Vagina (tissue), 2 donors: ENCODE data around the gene MAFF.

Experiments used
- CTCF ChIP-seq, 3 experiments: fragments of 450-650 bp in 2 of 3; fragments of 200-600 bp in 1 of 3; sonication (generic) in 1 of 3; IDR thresholded peaks; one replicate each; pipeline ENCODE4 v1.5.1; 2017 to 2019; ENCODE audit warnings: antibody characterized with exemption in 3 of 3, mild to moderate bottlenecking in 2 of 3, moderate library complexity in 2 of 3
- POLR2A ChIP-seq, 2 donors: fragments of 450-650 bp; IDR thresholded peaks; one replicate each; pipeline ENCODE4 v1.6.1; 2017; ENCODE audit warnings: antibody characterized with exemption in 2 of 2, mild to moderate bottlenecking in 2 of 2, moderate library complexity in 2 of 2
- POLR2AphosphoS5 ChIP-seq, 2 donors: sonication (generic); formaldehyde crosslinking; IDR thresholded peaks; one replicate each; pipeline ENCODE4 v1.9.0; 2017; ENCODE audit warnings: antibody characterized with exemption in 2 of 2, mild to moderate bottlenecking in 2 of 2, low read depth in 1 of 2; ENCODE audit not compliant: insufficient read depth in 1 of 2

- TF ChIP-seq CTCF (IDR thresholded peaks at IDR 0.05) (no peak), POLR2A (IDR thresholded peaks at IDR 0.05) (no peak), POLR2AphosphoS5 (IDR thresholded peaks at IDR 0.05; ENCODE audit: insufficient read depth in 1 of 2, low read depth in 1 of 2) (no peak)
Observed at GRCh38 chr22:38235240-38235850, 33.6 kb downstream of the MAFF start.
